ENCODE measurements around the gene ASB11. TPM values are rescaled to one million over a fixed set of nuclear protein-coding genes. Genes with fewer than 3 reads are reported as not detected.
"Not testable (repeated sequence)": the region's sequence is repeated elsewhere in the genome, so short reads cannot be mapped to it uniquely, and the experiment has no call there.

Gene ASB11
- total RNA-seq, 1 experiment from 2014 or later: not detected

GRCh38 chrX:15321447-15321846, 6.0 kb upstream of the ASB11 start:
- no peaks in the 10 kb centered on the region for H3K36me3 ChIP-seq
- H3K27me3 ChIP-seq: no peaks in the 10 kb centered on the region
- no peaks in the 10 kb centered on the region for H3K9me3 ChIP-seq
- no peak for DNase-seq
- H3K4me3 ChIP-seq: no peak overlapping the region

- H3K4me3 ChIP-seq: no peak overlapping the region
- no peaks in the 10 kb centered on the region for H3K9me3 ChIP-seq
- DNase-seq: no peak
- H3K27me3 ChIP-seq: no peaks in the 10 kb centered on the region
- no peaks in the 10 kb centered on the region for H3K36me3 ChIP-seq
Observed at GRCh38 chrX:15320297-15320696, 4.9 kb upstream of the ASB11 start.

- H3K36me3 ChIP-seq: no peaks in the 10 kb centered on the region
- no peaks in the 10 kb centered on the region for H3K9me3 ChIP-seq
- no peak overlapping the region for H3K4me3 ChIP-seq
- H3K27me3 ChIP-seq: no peaks in the 10 kb centered on the region
- no peak for DNase-seq
Observed at GRCh38 chrX:15319075-15319474, 3.6 kb upstream of the ASB11 start.

GRCh38 chrX:15314472-15314871, 968 bp downstream of the ASB11 start:
- H3K36me3 ChIP-seq: no peaks in the 10 kb centered on the region
- no peaks in the 10 kb centered on the region for H3K9me3 ChIP-seq
- H3K4me3 ChIP-seq: no peak overlapping the region
- no peak for DNase-seq
- H3K27me3 ChIP-seq: no peaks in the 10 kb centered on the region

- DNase-seq: no peak
- Histone ChIP-seq H3K9me3 (no peaks in the 10 kb centered on the region), H3K36me3 (no peaks in the 10 kb centered on the region), H3K27me3 (no peaks in the 10 kb centered on the region), H3K4me3 (no peak overlapping the region)
Observed at GRCh38 chrX:15311119-15311518, 4.3 kb downstream of the ASB11 start.

- no peak for DNase-seq
- H3K27me3 ChIP-seq: no peaks in the 10 kb centered on the region
- no peak overlapping the region for H3K4me3 ChIP-seq
- H3K9me3 ChIP-seq: no peaks in the 10 kb centered on the region
- no peaks in the 10 kb centered on the region for H3K36me3 ChIP-seq
Observed at GRCh38 chrX:15310117-15310516, 5.3 kb downstream of the ASB11 start.

- DNase-seq, H3K9me3 ChIP-seq: not testable (repeated sequence)
Observed at GRCh38 chrX:15305899-15306298, 9.5 kb downstream of the ASB11 start.

GRCh38 chrX:15301924-15302323, 13.5 kb downstream of the ASB11 start:
- Histone ChIP-seq H3K27me3 (no peaks in the 10 kb centered on the region), H3K36me3 (no peaks in the 10 kb centered on the region), H3K4me3 (no peak overlapping the region), H3K9me3 (no peaks in the 10 kb centered on the region)
- DNase-seq: no peak

More at GRCh38 chrX:15305899-15306298, 9.5 kb downstream of the ASB11 start:
- not testable (repeated sequence) for H3K27me3 ChIP-seq, H3K36me3 ChIP-seq, H3K4me3 ChIP-seq

- no peak for DNase-seq
- no peaks in the 10 kb centered on the region for H3K36me3 ChIP-seq
Observed at GRCh38 chrX:15299941-15300851, 15.2 kb downstream of the ASB11 start.

GRCh38 chrX:15298780-15299179, 16.7 kb downstream of the ASB11 start:
- no peaks in the 10 kb centered on the region for H3K27me3 ChIP-seq
- no peaks in the 10 kb centered on the region for H3K36me3 ChIP-seq
- H3K9me3 ChIP-seq: no peaks in the 10 kb centered on the region
- no peak overlapping the region for H3K4me3 ChIP-seq
- no peak for DNase-seq

More at GRCh38 chrX:15299941-15300851, 15.2 kb downstream of the ASB11 start:
- no peak overlapping the region for H3K4me3 ChIP-seq
- no peaks in the 10 kb centered on the region for H3K9me3 ChIP-seq
- no peaks in the 10 kb centered on the region for H3K27me3 ChIP-seq

- H3K9me3 ChIP-seq: no peaks in the 10 kb centered on the region
- no peak for DNase-seq
- no peak overlapping the region for H3K4me3 ChIP-seq
- no peaks in the 10 kb centered on the region for H3K36me3 ChIP-seq
- no peaks in the 10 kb centered on the region for H3K27me3 ChIP-seq
Observed at GRCh38 chrX:15298201-15298600, 17.2 kb downstream of the ASB11 start.

GRCh38 chrX:15293451-15293850, 22.0 kb downstream of the ASB11 start:
- no peak for DNase-seq
- Histone ChIP-seq H3K27me3 (no peaks in the 10 kb centered on the region), H3K9me3 (no peaks in the 10 kb centered on the region), H3K4me3 (no peak overlapping the region), H3K36me3 (no peaks in the 10 kb centered on the region)

- H3K9me3 ChIP-seq: no peaks in the 10 kb centered on the region
- no peaks in the 10 kb centered on the region for H3K27me3 ChIP-seq
- peak; percentile 49 for DNase-seq
- no peaks in the 10 kb centered on the region for H3K36me3 ChIP-seq
- no peak overlapping the region for H3K4me3 ChIP-seq
Observed at GRCh38 chrX:15292861-15293260, 22.6 kb downstream of the ASB11 start.

GRCh38 chrX:15277604-15278003, 37.8 kb downstream of the ASB11 start:
- DNase-seq: no peak
- no peaks in the 10 kb centered on the region for H3K9me3 ChIP-seq
- no peaks in the 10 kb centered on the region for H3K27me3 ChIP-seq
- no peaks in the 10 kb centered on the region for H3K36me3 ChIP-seq
- H3K4me3 ChIP-seq: no peak overlapping the region

GRCh38 chrX:15274946-15275345, 40.5 kb downstream of the ASB11 start:
- no peaks in the 10 kb centered on the region for H3K27me3 ChIP-seq
- no peak overlapping the region for H3K4me3 ChIP-seq
- no peaks in the 10 kb centered on the region for H3K9me3 ChIP-seq
- DNase-seq: no peak
- H3K36me3 ChIP-seq: no peaks in the 10 kb centered on the region

- H3K4me3 ChIP-seq, H3K36me3 ChIP-seq, H3K9me3 ChIP-seq, DNase-seq, H3K27me3 ChIP-seq: not testable (repeated sequence)
Observed at GRCh38 chrX:15273275-15273674, 42.2 kb downstream of the ASB11 start.

GRCh38 chrX:15271757-15272156, 43.7 kb downstream of the ASB11 start:
- Histone ChIP-seq H3K4me3 (no peak overlapping the region), H3K9me3 (no peaks in the 10 kb centered on the region), H3K27me3 (no peaks in the 10 kb centered on the region), H3K36me3 (no peaks in the 10 kb centered on the region)
- DNase-seq: no peak

All from MG63 (cell line).